ENCODE measurements around the gene SUCLA2.
"Not testable (repeated sequence)": the region's sequence is repeated elsewhere in the genome, so short reads cannot be mapped to it uniquely, and the experiment has no call there.

Gene SUCLA2

GRCh38 chr13:47983070-47983469, 18.0 kb downstream of the SUCLA2 start:
- ATAC-seq (replicated peaks; ENCODE audit: extremely low read depth, poor library complexity, severe bottlenecking) (no peak), DNase-seq (ENCODE audit: low spot score in 2 of 2) (no peak)
- Mint-ChIP-seq H3K9me3 (no peaks in the 10 kb centered on the region), H3K4me3 (no peak overlapping the region), H3K4me1 (peaks cover 7% of the 10 kb centered on the region), H3K27ac (ENCODE audit: low read depth) (no peak overlapping the region), H3K36me3 (ENCODE audit: insufficient read depth) (peaks cover 42% of the 10 kb centered on the region), H3K27me3 (no peaks in the 10 kb centered on the region)

GRCh38 chr13:47976325-47976724, 24.7 kb downstream of the SUCLA2 start:
- peaks cover 7% of the 10 kb centered on the region for H3K4me1 Mint-ChIP-seq
- H3K36me3 Mint-ChIP-seq (ENCODE audit: insufficient read depth): peaks cover 35% of the 10 kb centered on the region
- H3K4me3 Mint-ChIP-seq: no peak overlapping the region
- no peaks in the 10 kb centered on the region for H3K27me3 Mint-ChIP-seq
- H3K9me3 Mint-ChIP-seq: no peaks in the 10 kb centered on the region
- DNase-seq (ENCODE audit: low spot score in 2 of 2) (no peak), ATAC-seq (replicated peaks; ENCODE audit: extremely low read depth, poor library complexity, severe bottlenecking) (no peak)
- H3K27ac Mint-ChIP-seq (ENCODE audit: low read depth): no peak overlapping the region

- no peak overlapping the region for H3K4me3 Mint-ChIP-seq
- H3K9me3 Mint-ChIP-seq: no peaks in the 10 kb centered on the region
- H3K4me1 Mint-ChIP-seq: no peaks in the 10 kb centered on the region
- H3K27ac Mint-ChIP-seq (ENCODE audit: low read depth): no peak overlapping the region
- no peak for DNase-seq (ENCODE audit: low spot score in 2 of 2)
- ATAC-seq (replicated peaks; ENCODE audit: extremely low read depth, poor library complexity, severe bottlenecking): no peak
- peaks cover 31% of the 10 kb centered on the region for H3K36me3 Mint-ChIP-seq (ENCODE audit: insufficient read depth)
- no peaks in the 10 kb centered on the region for H3K27me3 Mint-ChIP-seq
Observed at GRCh38 chr13:47964863-47965262, 36.2 kb downstream of the SUCLA2 start.

GRCh38 chr13:47962237-47962636, 38.8 kb downstream of the SUCLA2 start:
- DNase-seq (ENCODE audit: low spot score in 2 of 2) (no peak), ATAC-seq (replicated peaks; ENCODE audit: extremely low read depth, poor library complexity, severe bottlenecking) (no peak)
- H3K27ac Mint-ChIP-seq (ENCODE audit: low read depth): no peak overlapping the region
- no peaks in the 10 kb centered on the region for H3K4me1 Mint-ChIP-seq
- H3K9me3 Mint-ChIP-seq: peaks cover 5% of the 10 kb centered on the region
- no peak overlapping the region for H3K4me3 Mint-ChIP-seq
- peaks cover 27% of the 10 kb centered on the region for H3K36me3 Mint-ChIP-seq (ENCODE audit: insufficient read depth)
- H3K27me3 Mint-ChIP-seq: no peaks in the 10 kb centered on the region

- H3K36me3 Mint-ChIP-seq (ENCODE audit: insufficient read depth): peaks cover 18% of the 10 kb centered on the region
- no peaks in the 10 kb centered on the region for H3K27me3 Mint-ChIP-seq
- DNase-seq (ENCODE audit: low spot score in 2 of 2) (no peak), ATAC-seq (replicated peaks; ENCODE audit: extremely low read depth, poor library complexity, severe bottlenecking) (no peak)
- H3K27ac Mint-ChIP-seq (ENCODE audit: low read depth): no peak overlapping the region
- no peak overlapping the region for H3K4me3 Mint-ChIP-seq
- no peaks in the 10 kb centered on the region for H3K4me1 Mint-ChIP-seq
- H3K9me3 Mint-ChIP-seq: peaks cover 9% of the 10 kb centered on the region
Observed at GRCh38 chr13:47959468-47960247, 41.4 kb downstream of the SUCLA2 start.

GRCh38 chr13:47957073-47957472, 44.0 kb downstream of the SUCLA2 start:
- H3K36me3 Mint-ChIP-seq (ENCODE audit: insufficient read depth): peaks cover 11% of the 10 kb centered on the region
- peaks cover 9% of the 10 kb centered on the region for H3K9me3 Mint-ChIP-seq
- no peak overlapping the region for H3K4me3 Mint-ChIP-seq
- H3K4me1 Mint-ChIP-seq: peaks cover 4% of the 10 kb centered on the region
- no peaks in the 10 kb centered on the region for H3K27me3 Mint-ChIP-seq
- no peak for DNase-seq (ENCODE audit: low spot score in 2 of 2)
- no peak for ATAC-seq (replicated peaks; ENCODE audit: extremely low read depth, poor library complexity, severe bottlenecking)
- no peak overlapping the region for H3K27ac Mint-ChIP-seq (ENCODE audit: low read depth)

GRCh38 chr13:47955836-47956235, 45.2 kb downstream of the SUCLA2 start:
- H3K4me3 Mint-ChIP-seq: no peak overlapping the region
- peaks cover 12% of the 10 kb centered on the region for H3K36me3 Mint-ChIP-seq (ENCODE audit: insufficient read depth)
- H3K27me3 Mint-ChIP-seq: no peaks in the 10 kb centered on the region
- DNase-seq (ENCODE audit: low spot score in 2 of 2): no peak
- ATAC-seq (replicated peaks; ENCODE audit: extremely low read depth, poor library complexity, severe bottlenecking): no peak
- peaks cover 13% of the 10 kb centered on the region for H3K4me1 Mint-ChIP-seq
- H3K9me3 Mint-ChIP-seq: peaks cover 9% of the 10 kb centered on the region
- H3K27ac Mint-ChIP-seq (ENCODE audit: low read depth): no peak overlapping the region

GRCh38 chr13:47949799-47950198, 51.3 kb downstream of the SUCLA2 start:
- Mint-ChIP-seq H3K27me3 (no peaks in the 10 kb centered on the region), H3K9me3 (no peaks in the 10 kb centered on the region), H3K4me1 (peaks cover 13% of the 10 kb centered on the region), H3K4me3 (no peak overlapping the region), H3K36me3 (ENCODE audit: insufficient read depth) (peaks cover 17% of the 10 kb centered on the region), H3K27ac (ENCODE audit: low read depth) (no peak overlapping the region)
- no peak for ATAC-seq (replicated peaks; ENCODE audit: extremely low read depth, poor library complexity, severe bottlenecking)
- DNase-seq (ENCODE audit: low spot score in 2 of 2): no peak

- no peak overlapping the region for H3K4me3 Mint-ChIP-seq
- ATAC-seq (replicated peaks; ENCODE audit: extremely low read depth, poor library complexity, severe bottlenecking) (no peak), DNase-seq (ENCODE audit: low spot score in 2 of 2) (no peak)
- H3K4me1 Mint-ChIP-seq: no peaks in the 10 kb centered on the region
- no peaks in the 10 kb centered on the region for H3K27me3 Mint-ChIP-seq
- peaks cover 31% of the 10 kb centered on the region for H3K36me3 Mint-ChIP-seq (ENCODE audit: insufficient read depth)
- peak overlapping the region; percentile 5 for H3K27ac Mint-ChIP-seq (ENCODE audit: low read depth)
- H3K9me3 Mint-ChIP-seq: no peaks in the 10 kb centered on the region
Observed at GRCh38 chr13:47945738-47946137, 55.3 kb downstream of the SUCLA2 start.

- not testable (repeated sequence) for H3K4me3 Mint-ChIP-seq; H3K27me3 Mint-ChIP-seq; H3K27ac Mint-ChIP-seq (ENCODE audit: low read depth); DNase-seq (ENCODE audit: low spot score in 2 of 2); H3K9me3 Mint-ChIP-seq; ATAC-seq (replicated peaks; ENCODE audit: extremely low read depth, poor library complexity, severe bottlenecking); H3K4me1 Mint-ChIP-seq
- peaks cover 31% of the 10 kb centered on the region for H3K36me3 Mint-ChIP-seq (ENCODE audit: insufficient read depth)
Observed at GRCh38 chr13:47945146-47945545, 55.9 kb downstream of the SUCLA2 start.

- no peaks in the 10 kb centered on the region for H3K9me3 Mint-ChIP-seq
- no peaks in the 10 kb centered on the region for H3K4me1 Mint-ChIP-seq
- no peak overlapping the region for H3K4me3 Mint-ChIP-seq
- no peaks in the 10 kb centered on the region for H3K27me3 Mint-ChIP-seq
- ATAC-seq (replicated peaks; ENCODE audit: extremely low read depth, poor library complexity, severe bottlenecking): no peak
- H3K36me3 Mint-ChIP-seq (ENCODE audit: insufficient read depth): peaks cover 1% of the 10 kb centered on the region
- H3K27ac Mint-ChIP-seq (ENCODE audit: low read depth): no peak overlapping the region
- no peak for DNase-seq (ENCODE audit: low spot score in 2 of 2)
Observed at GRCh38 chr13:47934371-47934770, 66.7 kb downstream of the SUCLA2 start.

GRCh38 chr13:47932950-47933923, 67.8 kb downstream of the SUCLA2 start:
- H3K27me3 Mint-ChIP-seq: no peaks in the 10 kb centered on the region
- H3K4me1 Mint-ChIP-seq: no peaks in the 10 kb centered on the region
- DNase-seq (ENCODE audit: low spot score in 2 of 2) (no peak), ATAC-seq (replicated peaks; ENCODE audit: extremely low read depth, poor library complexity, severe bottlenecking) (no peak)
- no peaks in the 10 kb centered on the region for H3K36me3 Mint-ChIP-seq (ENCODE audit: insufficient read depth)
- H3K27ac Mint-ChIP-seq (ENCODE audit: low read depth): no peak overlapping the region
- no peaks in the 10 kb centered on the region for H3K9me3 Mint-ChIP-seq
- H3K4me3 Mint-ChIP-seq: no peak overlapping the region

Measured in central memory CD8-positive, alpha-beta T cell (primary cell).